Measurements from ENCODE around the gene GID8.

GID8 gene

GRCh38 chr20:62906209-62906608, 31.7 kb upstream of the GID8 start:
- Histone ChIP-seq H3K27ac (ENCODE audit: low read depth, low read length) (no peak overlapping the region), H3K27me3 (ENCODE audit: insufficient read depth, low read length) (no peaks in the 10 kb centered on the region), H3K9me3 (ENCODE audit: insufficient read depth, low read depth, low read length) (no peaks in the 10 kb centered on the region), H3K4me1 (ENCODE audit: insufficient read depth, low read length) (no peaks in the 10 kb centered on the region), H3K4me3 (ENCODE audit: low read length) (no peak overlapping the region), H3K36me3 (ENCODE audit: insufficient read depth, low read length) (peaks cover 100% of the 10 kb centered on the region), H3K9ac (ENCODE audit: low read depth, low read length) (no peak overlapping the region)
- 96% methylated on average over 16 of the region's 16 CpGs for WGBS

GRCh38 chr20:62906647-62907375, 31.1 kb upstream of the GID8 start:
- Histone ChIP-seq H3K9ac (ENCODE audit: low read depth, low read length) (no peak overlapping the region), H3K36me3 (ENCODE audit: insufficient read depth, low read length) (peaks cover 100% of the 10 kb centered on the region), H3K9me3 (ENCODE audit: insufficient read depth, low read depth, low read length) (no peaks in the 10 kb centered on the region), H3K4me3 (ENCODE audit: low read length) (no peak overlapping the region), H3K4me1 (ENCODE audit: insufficient read depth, low read length) (no peaks in the 10 kb centered on the region), H3K27me3 (ENCODE audit: insufficient read depth, low read length) (no peaks in the 10 kb centered on the region), H3K27ac (ENCODE audit: low read depth, low read length) (no peak overlapping the region)
- 94% methylated on average over 31 of the region's 31 CpGs for WGBS

GRCh38 chr20:62907384-62908317, 30.3 kb upstream of the GID8 start:
- H3K27me3 ChIP-seq (ENCODE audit: insufficient read depth, low read length): no peaks in the 10 kb centered on the region
- no peak overlapping the region for H3K4me3 ChIP-seq (ENCODE audit: low read length)
- no peaks in the 10 kb centered on the region for H3K4me1 ChIP-seq (ENCODE audit: insufficient read depth, low read length)
- WGBS: 91% methylated on average over 16 of the region's 16 CpGs
- no peaks in the 10 kb centered on the region for H3K9me3 ChIP-seq (ENCODE audit: insufficient read depth, low read depth, low read length)
- no peak overlapping the region for H3K27ac ChIP-seq (ENCODE audit: low read depth, low read length)
- no peak overlapping the region for H3K9ac ChIP-seq (ENCODE audit: low read depth, low read length)
- H3K36me3 ChIP-seq (ENCODE audit: insufficient read depth, low read length): peaks cover 100% of the 10 kb centered on the region

- Histone ChIP-seq H3K4me3 (ENCODE audit: low read length) (no peak overlapping the region), H3K9me3 (ENCODE audit: insufficient read depth, low read depth, low read length) (no peaks in the 10 kb centered on the region), H3K27ac (ENCODE audit: low read depth, low read length) (no peak overlapping the region), H3K36me3 (ENCODE audit: insufficient read depth, low read length) (peaks cover 99% of the 10 kb centered on the region), H3K27me3 (ENCODE audit: insufficient read depth, low read length) (no peaks in the 10 kb centered on the region), H3K4me1 (ENCODE audit: insufficient read depth, low read length) (peaks cover under 1% of the 10 kb centered on the region; the same call in 1 of the 2 replicates), H3K9ac (ENCODE audit: low read depth, low read length) (no peak overlapping the region)
- WGBS: 95% methylated on average over 18 of the region's 18 CpGs
These were observed 28.8 kb upstream of the GID8 start for GRCh38 chr20:62908971-62909791.

GRCh38 chr20:62910217-62910766, 27.7 kb upstream of the GID8 start:
- 95% methylated on average over 11 of the region's 11 CpGs for WGBS
- Histone ChIP-seq H3K9ac (ENCODE audit: low read depth, low read length) (no peak overlapping the region), H3K36me3 (ENCODE audit: insufficient read depth, low read length) (peaks cover 91% of the 10 kb centered on the region), H3K27me3 (ENCODE audit: insufficient read depth, low read length) (no peaks in the 10 kb centered on the region), H3K27ac (ENCODE audit: low read depth, low read length) (no peak overlapping the region), H3K4me3 (ENCODE audit: low read length) (no peak overlapping the region), H3K4me1 (ENCODE audit: insufficient read depth, low read length) (peaks cover 11% of the 10 kb centered on the region), H3K9me3 (ENCODE audit: insufficient read depth, low read depth, low read length) (no peaks in the 10 kb centered on the region)

- no peaks in the 10 kb centered on the region for H3K27me3 ChIP-seq (ENCODE audit: insufficient read depth, low read length)
- no peak overlapping the region for H3K27ac ChIP-seq (ENCODE audit: low read depth, low read length)
- H3K9me3 ChIP-seq (ENCODE audit: insufficient read depth, low read depth, low read length): no peaks in the 10 kb centered on the region
- H3K4me3 ChIP-seq (ENCODE audit: low read length): no peak overlapping the region
- WGBS: 96% methylated on average over 45 of the region's 45 CpGs
- H3K4me1 ChIP-seq (ENCODE audit: insufficient read depth, low read length): peaks cover 17% of the 10 kb centered on the region
- H3K36me3 ChIP-seq (ENCODE audit: insufficient read depth, low read length): peaks cover 84% of the 10 kb centered on the region
- no peak overlapping the region for H3K9ac ChIP-seq (ENCODE audit: low read depth, low read length)
These were observed 27.0 kb upstream of the GID8 start for GRCh38 chr20:62910777-62911497.

GRCh38 chr20:62911701-62912280, 26.2 kb upstream of the GID8 start:
- WGBS: 96% methylated on average over 9 of the region's 10 CpGs
- Histone ChIP-seq H3K36me3 (ENCODE audit: insufficient read depth, low read length) (peaks cover 76% of the 10 kb centered on the region), H3K4me1 (ENCODE audit: insufficient read depth, low read length) (peaks cover 26% of the 10 kb centered on the region), H3K9ac (ENCODE audit: low read depth, low read length) (no peak overlapping the region), H3K4me3 (ENCODE audit: low read length) (no peak overlapping the region), H3K27ac (ENCODE audit: low read depth, low read length) (no peak overlapping the region), H3K27me3 (ENCODE audit: insufficient read depth, low read length) (no peaks in the 10 kb centered on the region), H3K9me3 (ENCODE audit: insufficient read depth, low read depth, low read length) (no peaks in the 10 kb centered on the region)

- Histone ChIP-seq H3K27me3 (ENCODE audit: insufficient read depth, low read length) (no peaks in the 10 kb centered on the region), H3K4me3 (ENCODE audit: low read length) (no peak overlapping the region), H3K9ac (ENCODE audit: low read depth, low read length) (no peak overlapping the region), H3K4me1 (ENCODE audit: insufficient read depth, low read length) (peaks cover 39% of the 10 kb centered on the region), H3K36me3 (ENCODE audit: insufficient read depth, low read length) (peaks cover 62% of the 10 kb centered on the region), H3K9me3 (ENCODE audit: insufficient read depth, low read depth, low read length) (no peaks in the 10 kb centered on the region), H3K27ac (ENCODE audit: low read depth, low read length) (no peak overlapping the region)
- WGBS: 92% methylated on average over 7 of the region's 7 CpGs
These were observed 24.8 kb upstream of the GID8 start for GRCh38 chr20:62913043-62913630.

- H3K27me3 ChIP-seq (ENCODE audit: insufficient read depth, low read length): no peaks in the 10 kb centered on the region
- peaks cover 49% of the 10 kb centered on the region for H3K36me3 ChIP-seq (ENCODE audit: insufficient read depth, low read length)
- peaks cover 49% of the 10 kb centered on the region for H3K4me1 ChIP-seq (ENCODE audit: insufficient read depth, low read length)
- H3K27ac ChIP-seq (ENCODE audit: low read depth, low read length): no peak overlapping the region
- no peak overlapping the region for H3K9ac ChIP-seq (ENCODE audit: low read depth, low read length)
- H3K9me3 ChIP-seq (ENCODE audit: insufficient read depth, low read depth, low read length): no peaks in the 10 kb centered on the region
- WGBS: 93% methylated on average over 8 of the region's 9 CpGs
- no peak overlapping the region for H3K4me3 ChIP-seq (ENCODE audit: low read length)
These were observed 23.5 kb upstream of the GID8 start for GRCh38 chr20:62914436-62914835.

Measured in HUES64 (cell line).